SH-SY5Y (cell line): ENCODE data around the gene TMEM131.

Experiments used
- GATA2 ChIP-seq: IDR thresholded peaks from 2 replicates; pipeline ENCODE4 v1.6.1; 2011; ENCODE audit warnings: mild to moderate bottlenecking, low read depth, low read length
- GATA3 ChIP-seq: IDR thresholded peaks from 2 replicates; pipeline ENCODE4 v1.6.1; 2011; ENCODE audit warnings: low read depth, mild to moderate bottlenecking, low read length, moderate library complexity

GRCh38 chr2:97752342-97753334 is 243.1 kb downstream of the TMEM131 start:
- TF ChIP-seq GATA3: no peak
- no peak for TF ChIP-seq GATA2
